Heart right ventricle (tissue), 16 donors: ENCODE data around the gene CCDC9. TPM values are rescaled to one million over a fixed set of nuclear protein-coding genes. Genes with fewer than 3 reads are reported as not detected.

Experiments
- ATAC-seq, 8 donors: fragments of 200-7000 bp; cut with Tn5 transposase; one replicate each; pipeline ENCODE4 v1.9.1; 2020; ENCODE audit warnings: mild to moderate bottlenecking in 8 of 8, moderate library complexity in 8 of 8, moderate number of reproducible peaks in 1 of 8
- DNase-seq, 2 donors: peaks; one replicate each; pipeline ENCODE4 v3.0.0-alpha.2; 2020
- H3K27ac ChIP-seq, 10 donors: fragments of 200-600 bp; sonication (generic) in 2 of 10; one replicate each; pipeline versions ENCODE4 v1.5.0 to v1.8.0; 2020 to 2022; ENCODE audit warnings: mild to moderate bottlenecking in 3 of 10
- H3K27me3 ChIP-seq, 7 donors: fragments of 200-600 bp; one replicate each; pipeline ENCODE4 v1.8.0; 2021 to 2022; ENCODE audit warnings: mild to moderate bottlenecking in 2 of 7
- H3K36me3 ChIP-seq, 9 donors: fragments of 200-600 bp; sonication (generic) in 1 of 9; one replicate each; pipeline versions ENCODE4 v1.5.0 to v1.8.0; 2020 to 2022; ENCODE audit warnings: mild to moderate bottlenecking in 2 of 9
- H3K4me1 ChIP-seq, 9 donors: fragments of 200-600 bp; sonication (generic) in 1 of 9; one replicate each; pipeline versions ENCODE4 v1.5.0 to v1.8.0; 2020 to 2022; ENCODE audit warnings: mild to moderate bottlenecking in 4 of 9
- H3K4me3 ChIP-seq, 10 donors: fragments of 200-600 bp; sonication (generic) in 2 of 10; one replicate each; pipeline versions ENCODE4 v1.5.0 to v1.8.0; 2020 to 2022; ENCODE audit warnings: mild to moderate bottlenecking in 7 of 10, moderate library complexity in 2 of 10
- H3K9me3 ChIP-seq, 11 donors: fragments of 200-600 bp in 10 of 11; sonication (generic) in 2 of 11; one replicate each; pipeline versions ENCODE4 v1.5.0 to v1.8.0; 2013 to 2022; ENCODE audit warnings: mild to moderate bottlenecking in 2 of 11, control low read depth in 1 of 11, moderate library complexity in 1 of 11
- CTCF ChIP-seq, 9 donors: fragments of 200-600 bp; sonication (generic) in 2 of 9; IDR thresholded peaks; one replicate each; pipeline versions ENCODE4 v1.5.0 to v1.8.0; 2021 to 2022; ENCODE audit warnings: antibody characterized with exemption in 9 of 9, mild to moderate bottlenecking in 5 of 9, moderate library complexity in 1 of 9
- WGBS, 2 donors: extraction: QIAGEN DNeasy Blood & Tissue Kit; methylation state at CpG; one replicate each; pipeline ENCODE4 v1.1.7; 2013; ENCODE audit warnings: inconsistent platforms in 1 of 2; 5-methylcytosine and 5-hydroxymethylcytosine counted together
- intact Hi-C, 10 donors: fragments of 100-400 bp; cut with DNase I; formaldehyde crosslinking; loops; one replicate each; pipeline versions ENCODE4 v1.11.1 to v1.14.2; 2022
- polyA plus RNA-seq, 2 donors: library from polyadenylated mRNA; stranded (reverse); fragments of 200-250 nt; gene quantifications; one replicate each; pipeline ENCODE4 v1.2.3, GENCODE V29; 2013
- total RNA-seq, 10 donors: library from RNA; stranded (reverse); fragmentation: NEBNext Ultra II Directional in 3 of 10; extraction: Animal tissue kit (Norgen Biotek cat#: 25700) in 3 of 10; gene quantifications; one replicate each; pipeline versions ENCODE4 v1.2.1 to v1.2.4, GENCODE V29; 2021 to 2023
- donor health status: Arrhythmogenic right ventricular cardiomyopathy.
- donor health status: ischemic (EF 13 %, LVEDD 7.1; RV severe dilation, severe dysfunction).
- donor health status: healthy with polysubstance abuse.
- donor health status: DM: no; HTN: yes; CAD: no.
- donor health status: DM: no; HTN: no; CAD: no.
- donor health status: ischemic (EF 25% LVEDD 6.9; RV normal size, moderate dysfunction).
- donor health status: ischemic (EF 25% LVEDD 5.7; RV mildly dilated, moderate dysfunction).
- donor health status: healthy.
- donor health status: DM: yes; HTN: yes; CAD: no.
- donor health status: Ischemic cardiomyopathy.
- donor health status: ischemic (EF 35%, LVEDD 5.7; RV mildly dilated, moderate dysfunction).
- donor health status: nonischemic (EF 11% LVEDD 7.7; RV severe dilation, severe dysfunction).
- donor health status: DM: yes; HTN: yes; CAD: no.
- donor health status: PGD.
- donor health status: ischemic (EF 29% LVEDD 5.4; RV normal size, mild dysfunction).
- donor health status: nonischemic (EF 23%, LVEDD 6.1; RV moderate dilation, normal function).

CCDC9 gene
- total and polyA plus RNA-seq, 12 donors, result 14.2 to 31.1 (median 17.4) TPM

- Histone ChIP-seq H3K36me3 (peaks cover 0 to 69% (median 35%) of the 10 kb centered on the region in 9 donors), H3K4me3 (no peak overlapping the region), H3K27ac (no peak overlapping the region), H3K9me3 (no peaks in the 10 kb centered on the region), H3K4me1 (peaks cover 5 to 24% (median 17%) of the 10 kb centered on the region in 9 donors), H3K27me3 (no peaks in the 10 kb centered on the region)
- WGBS, 2 donors, result 95 to 98% methylated on average over 10 of the region's 10 CpGs
- DNase-seq (no peak), ATAC-seq (no peak)
- no peak for TF ChIP-seq CTCF (IDR thresholded peaks at IDR 0.05)
- intact Hi-C loops, result no loop called here
Observed at GRCh38 chr19:47270408-47270807, 14.1 kb downstream of the CCDC9 start.

- peaks cover 0 to 54% (median 25%) of the 10 kb centered on the region in 9 donors for H3K36me3 ChIP-seq
Observed at GRCh38 chr19:47271949-47272348, 15.6 kb downstream of the CCDC9 start.

GRCh38 chr19:47272448-47273312, 16.4 kb downstream of the CCDC9 start:
- intact Hi-C loops, result loop anchor here in 4 of 10 donors (1.0 kb wide), 1 partner anchor 15 kb away; no protein-coding TSS in a partner anchor
- DNase-seq, result peak in 1 of 2 donors; percentile 55
- no peak for TF ChIP-seq CTCF (IDR thresholded peaks at IDR 0.05)
- Histone ChIP-seq H3K4me3 (peak overlapping the region; percentile 57 to 84 (median 72)), H3K36me3 (peaks cover 0 to 46% (median 19%) of the 10 kb centered on the region in 9 donors), H3K4me1 (peaks cover 11 to 47% (median 39%) of the 10 kb centered on the region in 9 donors), H3K9me3 (no peaks in the 10 kb centered on the region), H3K27ac (peak overlapping the region; percentile 81 to 99 (median 98)), H3K27me3 (no peaks in the 10 kb centered on the region)
- no peak for ATAC-seq
- 42 to 45% methylated on average over 42 of the region's 42 CpGs for WGBS, 2 donors

More at GRCh38 chr19:47271949-47272348, 15.6 kb downstream of the CCDC9 start:
- TF ChIP-seq CTCF (IDR thresholded peaks at IDR 0.05), result no peak
- intact Hi-C loops, result no loop called here
- H3K4me3 ChIP-seq, result no peak overlapping the region
- WGBS, 2 donors, result 84% methylated on average over 6 of the region's 6 CpGs
- H3K4me1 ChIP-seq, result peaks cover 11 to 39% (median 32%) of the 10 kb centered on the region in 9 donors
- peak overlapping the region in 2 of 10 donors; percentile 98 to 99 for H3K27ac ChIP-seq
- no peak for ATAC-seq
- no peaks in the 10 kb centered on the region for H3K9me3 ChIP-seq
- DNase-seq, result no peak
- H3K27me3 ChIP-seq, result no peaks in the 10 kb centered on the region

- Histone ChIP-seq H3K27me3 (no peaks in the 10 kb centered on the region), H3K36me3 (peaks cover 0 to 38% (median 13%) of the 10 kb centered on the region in 9 donors), H3K4me1 (peaks cover 11 to 55% (median 42%) of the 10 kb centered on the region in 9 donors), H3K4me3 (peak overlapping the region; percentile 57 to 84 (median 72)), H3K27ac (peak overlapping the region; percentile 81 to 99 (median 98)), H3K9me3 (no peaks in the 10 kb centered on the region)
- peak; percentile 91 to 93 for DNase-seq
- intact Hi-C loops, result loop anchor here in 5 of 10 donors (1.0 kb wide), 1 partner anchor 16 kb away; no protein-coding TSS in a partner anchor
- WGBS, 2 donors, result 3% methylated on average over 48 to 54 of the region's 54 CpGs
- ATAC-seq, result peak; percentile 74 to 88 (median 82)
- no peak for TF ChIP-seq CTCF (IDR thresholded peaks at IDR 0.05)
Observed at GRCh38 chr19:47273313-47274070, 17.2 kb downstream of the CCDC9 start.
